Stimulated activated CD4-positive, alpha-beta T cell treated with anti-CD3 and anti-CD28 coated beads, TNF-alpha, amount 100 ng/mL, for 1 hour (primary cell): ENCODE data around the gene MAPK8IP1.

Experiments
- DNase-seq, 3 donors: peaks; one replicate each; pipeline ENCODE4 v3.0.0-alpha.2; 2020; ENCODE audit warnings: low read depth in 3 of 3, low spot score in 1 of 3

The MAPK8IP1 gene

GRCh38 chr11:45941285-45941684 lies 55.8 kb downstream of the MAPK8IP1 start:
- DNase-seq = no peak

GRCh38 chr11:45942381-45942780 lies 56.9 kb downstream of the MAPK8IP1 start:
- no peak for DNase-seq

GRCh38 chr11:45945397-45945999 lies 60.0 kb downstream of the MAPK8IP1 start:
- no peak for DNase-seq

- DNase-seq = no peak
Measured at GRCh38 chr11:45947885-45948284, 62.4 kb downstream of the MAPK8IP1 start.

GRCh38 chr11:45948356-45948755 lies 62.9 kb downstream of the MAPK8IP1 start:
- DNase-seq = no peak

GRCh38 chr11:45949992-45950407 lies 64.5 kb downstream of the MAPK8IP1 start:
- no peak for DNase-seq
